Neuronal stem cell (in vitro differentiated cells): ENCODE data around the gene TRAF1.

Experiments used
- DNase-seq: peaks from one replicate; pipeline ENCODE4 v3.0.0-alpha.2; 2013; ENCODE audit warnings: low spot score
- H2AFZ ChIP-seq: one replicate; pipeline ENCODE4 v1.6.1; 2013; ENCODE audit warnings: mild to moderate bottlenecking, low read length, inconsistent platforms
- H2AK5ac ChIP-seq: 2 replicates; pipeline ENCODE4 v1.6.1; 2013; ENCODE audit warnings: low read depth, mild to moderate bottlenecking, inconsistent platforms, low read length, moderate library complexity, mixed read lengths
- H2BK120ac ChIP-seq: 2 replicates; pipeline ENCODE4 v1.6.1; 2013; ENCODE audit warnings: low read depth, mild to moderate bottlenecking, inconsistent platforms, low read length, moderate library complexity, mixed read lengths
- H2BK12ac ChIP-seq: one replicate; pipeline ENCODE4 v1.6.1; 2013; ENCODE audit warnings: low read length, inconsistent platforms
- H2BK15ac ChIP-seq: 2 replicates; pipeline ENCODE4 v1.6.1; 2013; ENCODE audit warnings: mild to moderate bottlenecking, low read length, inconsistent platforms, mixed read lengths
- H2BK5ac ChIP-seq: one replicate; pipeline ENCODE4 v1.6.1; 2013; ENCODE audit warnings: inconsistent platforms, mild to moderate bottlenecking, low read length, moderate library complexity
- H3K14ac ChIP-seq: one replicate; pipeline ENCODE4 v1.6.1; 2013; ENCODE audit warnings: low read length, inconsistent platforms
- H3K18ac ChIP-seq: 2 replicates; pipeline ENCODE4 v1.6.1; 2013; ENCODE audit warnings: low read length, inconsistent platforms
- H3K23ac ChIP-seq: 2 replicates; pipeline ENCODE4 v1.6.1; 2013; ENCODE audit warnings: low read depth, mild to moderate bottlenecking, mixed read lengths, low read length, inconsistent platforms; ENCODE audit not compliant: poor library complexity
- H3K27ac ChIP-seq: replicated peaks from 3 replicates; pipeline ENCODE4 v1.5.1; 2013; ENCODE audit warnings: low read length, inconsistent platforms
- H3K27me3 ChIP-seq, 3 experiments: 2 replicates each; pipeline ENCODE4 v1.6.1; 2013; ENCODE audit warnings: low read length in 3 of 3, mild to moderate bottlenecking in 2 of 3, inconsistent platforms in 1 of 3, low read depth in 1 of 3, mixed read lengths in 1 of 3, moderate library complexity in 1 of 3; ENCODE audit not compliant: control insufficient read depth in 3 of 3, insufficient read depth in 3 of 3
- H3K36me3 ChIP-seq, 2 donors: replicated peaks in 1 of 2; 2 replicates each; pipeline ENCODE4 v1.6.1; 2013; ENCODE audit warnings: low read length in 2 of 2; ENCODE audit not compliant: control insufficient read depth in 2 of 2, insufficient read depth in 2 of 2
- H3K4ac ChIP-seq: 2 replicates; pipeline ENCODE4 v1.6.1; 2013; ENCODE audit warnings: inconsistent platforms, mild to moderate bottlenecking, low read length, moderate library complexity
- H3K4me1 ChIP-seq, 2 donors: 1 replicate in 1 of 2; 2 replicates in 1 of 2; pipeline ENCODE4 v1.6.1; 2013; ENCODE audit warnings: low read length in 2 of 2, low read depth in 1 of 2; ENCODE audit not compliant: control insufficient read depth in 2 of 2, insufficient read depth in 1 of 2
- H3K4me2 ChIP-seq: one replicate; pipeline ENCODE4 v1.6.1; 2013; ENCODE audit warnings: mild to moderate bottlenecking, low read length, inconsistent platforms; ENCODE audit not compliant: insufficient read depth, poor library complexity, severe bottlenecking
- H3K4me3 ChIP-seq, 2 donors: 2 replicates each; pipeline ENCODE4 v1.5.1; 2013; ENCODE audit warnings: low read length in 2 of 2, mild to moderate bottlenecking in 2 of 2, inconsistent platforms in 1 of 2, moderate library complexity in 1 of 2
- H3K79me1 ChIP-seq: one replicate; pipeline ENCODE4 v1.6.1; 2013; ENCODE audit warnings: low read depth, mild to moderate bottlenecking, inconsistent platforms, low read length, moderate library complexity
- H3K9ac ChIP-seq: one replicate; pipeline ENCODE4 v1.6.1; 2013; ENCODE audit warnings: mild to moderate bottlenecking, low read depth, low read length, inconsistent platforms; ENCODE audit not compliant: poor library complexity
- H3K9me3 ChIP-seq, 2 donors: replicated peaks in 1 of 2; 2 replicates each; pipeline versions ENCODE3 to v1.6.1; 2013; ENCODE audit warnings: low read length in 2 of 2, mild to moderate bottlenecking in 2 of 2, inconsistent platforms in 1 of 2, low read depth in 1 of 2, mixed read lengths in 1 of 2, moderate library complexity in 1 of 2; ENCODE audit not compliant: control insufficient read depth in 2 of 2, insufficient read depth in 1 of 2
- H4K8ac ChIP-seq: one replicate; pipeline ENCODE4 v1.6.1; 2013; ENCODE audit warnings: low read depth, mild to moderate bottlenecking, inconsistent platforms, low read length, moderate library complexity
- H4K91ac ChIP-seq: one replicate; pipeline ENCODE4 v1.6.1; 2013; ENCODE audit warnings: low read length, low read depth, mild to moderate bottlenecking, inconsistent platforms; ENCODE audit not compliant: poor library complexity
- WGBS, 2 donors: extraction: QIAGEN DNeasy Blood & Tissue Kit; methylation state at CpG; one replicate each; pipeline ENCODE4 v1.1.7; 2013; ENCODE audit warnings: missing lambda C conversion rate in 2 of 2, mixed read lengths in 1 of 2; ENCODE audit not compliant: insufficient read length in 2 of 2, insufficient replicate concordance in 1 of 2; ENCODE audit errors: extremely low coverage in 2 of 2; 5-methylcytosine and 5-hydroxymethylcytosine counted together

The TRAF1 gene

DNA sequence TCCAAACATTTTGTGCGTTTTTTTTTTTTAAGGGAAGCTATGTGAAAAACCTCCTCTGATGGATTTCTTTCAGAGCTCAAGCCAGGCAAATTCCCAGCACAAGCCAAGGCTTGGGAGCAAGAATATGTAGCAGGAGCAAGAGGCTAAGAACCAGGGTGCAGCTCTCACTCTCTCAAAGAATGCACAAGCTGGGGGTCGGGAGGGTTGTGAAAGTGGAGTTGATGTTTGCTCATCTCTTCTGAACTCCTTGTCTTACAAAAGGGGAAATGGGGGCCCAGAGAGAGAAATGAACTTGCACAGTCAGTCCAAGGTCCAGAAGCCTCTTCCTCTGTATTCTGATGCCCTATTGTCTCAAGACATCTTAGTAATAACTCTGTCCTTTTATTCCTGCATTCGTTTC lies 7.7 kb upstream of the TRAF1 start:
- Histone ChIP-seq H3K27me3 (peaks cover 0 to 5% (median 0%) of the 10 kb centered on the region in 3 experiments), H3K36me3 (no peaks in the 10 kb centered on the region), H2BK12ac (no peak overlapping the region), H3K14ac (no peak overlapping the region), H2AK5ac (no peak overlapping the region), H3K23ac (no peak overlapping the region), H3K4me2 (no peak overlapping the region), H3K18ac (no peak overlapping the region), H2AFZ (no peak overlapping the region), H3K4me1 (peaks cover 0 to 3% of the 10 kb centered on the region in 2 donors), H3K9ac (no peak overlapping the region), H2BK15ac (no peak overlapping the region), H3K27ac (no peak overlapping the region), H3K4me3 (no peak overlapping the region), H4K8ac (no peak overlapping the region), H2BK5ac (no peak overlapping the region), H4K91ac (no peak overlapping the region), H3K9me3 (peaks cover 0 to 4% of the 10 kb centered on the region in 2 donors), H3K4ac (no peak overlapping the region), H3K79me1 (peaks cover 2% of the 10 kb centered on the region), H2BK120ac (no peak overlapping the region)
- DNase-seq = no peak
- no CpG with 5 or more reads among the region's 3 CpGs for WGBS, 2 donors

DNA sequence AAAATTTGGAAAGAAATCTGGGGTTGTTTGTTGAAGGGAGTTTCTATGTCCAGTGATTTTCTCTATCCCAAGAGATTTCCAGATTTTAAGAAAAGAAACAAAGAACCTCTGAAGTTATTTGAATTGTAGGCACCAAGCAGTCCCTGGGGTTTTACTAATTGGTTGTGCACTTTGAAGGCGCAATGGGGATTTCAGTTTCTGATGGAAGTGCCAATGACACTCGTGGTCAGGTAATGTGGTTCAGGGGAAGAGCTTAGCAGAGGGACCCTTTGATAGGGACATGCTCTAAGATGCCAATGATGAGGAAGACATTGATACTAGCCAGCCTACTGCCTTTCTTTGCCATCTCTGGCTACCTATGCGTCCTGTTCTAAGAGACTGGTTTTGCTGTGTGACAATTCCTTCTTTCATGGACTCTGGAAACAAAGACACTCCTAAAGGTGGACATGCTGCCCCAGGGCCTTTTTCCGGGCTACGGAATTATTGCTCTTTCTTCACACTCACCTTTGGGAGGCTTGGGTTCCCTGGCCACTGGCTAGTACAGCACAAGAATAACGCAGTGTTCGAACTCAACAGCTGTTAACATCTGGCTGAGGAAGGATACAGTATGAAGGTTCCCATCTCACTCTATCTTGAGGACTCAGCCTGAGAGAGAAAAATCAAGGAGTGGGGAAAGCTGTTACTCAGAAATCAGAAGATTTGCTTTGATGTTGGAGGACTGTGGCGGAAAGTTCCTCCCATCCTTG lies 6.9 kb upstream of the TRAF1 start:
- Histone ChIP-seq H3K14ac (no peak overlapping the region), H3K79me1 (peaks cover 2% of the 10 kb centered on the region), H3K36me3 (no peaks in the 10 kb centered on the region), H3K9ac (no peak overlapping the region), H2BK15ac (no peak overlapping the region), H2AFZ (no peak overlapping the region), H3K4me3 (peak overlapping the region in 1 of 2 donors; percentile 1), H3K4ac (no peak overlapping the region), H3K18ac (no peak overlapping the region), H3K9me3 (peaks cover 0 to 4% of the 10 kb centered on the region in 2 donors), H2BK12ac (no peak overlapping the region), H3K27ac (no peak overlapping the region), H2AK5ac (no peak overlapping the region), H4K8ac (no peak overlapping the region), H4K91ac (no peak overlapping the region), H2BK5ac (no peak overlapping the region), H3K23ac (no peak overlapping the region), H2BK120ac (no peak overlapping the region), H3K4me2 (no peak overlapping the region), H3K27me3 (peaks cover 0 to 10% (median 0%) of the 10 kb centered on the region in 3 experiments), H3K4me1 (peaks cover 0 to 5% of the 10 kb centered on the region in 2 donors)
- DNase-seq = no peak
- no CpG with 5 or more reads among the region's 8 CpGs for WGBS, 2 donors

DNA sequence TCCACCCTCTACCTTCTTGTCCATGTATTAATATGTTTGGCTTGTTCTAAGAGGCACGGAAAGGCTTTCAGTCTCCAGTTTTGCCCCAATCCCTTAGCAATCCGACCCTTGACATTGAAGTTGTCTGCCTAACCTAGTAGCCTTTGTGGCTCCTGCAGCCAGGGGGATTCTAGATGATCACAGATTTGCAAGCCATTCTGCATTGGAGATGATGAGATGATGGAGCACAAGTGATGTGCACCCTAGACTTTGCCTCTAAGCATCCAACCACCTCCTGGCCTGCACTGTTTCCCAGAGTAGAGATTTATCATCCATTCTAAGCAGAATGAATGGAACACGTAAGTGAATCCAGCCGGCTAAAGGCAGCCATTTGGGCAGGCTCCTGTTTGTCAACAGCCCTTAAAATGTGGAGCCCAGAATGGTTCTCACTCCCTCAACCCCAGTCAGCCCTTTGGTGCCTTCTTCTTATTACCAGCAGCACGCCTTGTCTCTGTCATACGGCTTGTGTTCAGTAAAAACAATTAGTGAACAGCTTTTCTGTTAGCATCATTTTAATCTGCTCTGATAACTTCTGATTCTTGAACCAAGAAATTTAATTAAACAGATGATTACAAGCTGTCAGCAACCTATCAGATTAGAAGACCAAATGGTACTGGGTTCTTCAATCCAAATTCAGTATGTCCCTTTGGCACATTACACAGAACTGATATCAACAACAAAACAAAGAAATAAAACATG lies 5.7 kb upstream of the TRAF1 start:
- no CpG with 5 or more reads among the region's 6 CpGs for WGBS, 2 donors
- H3K36me3 ChIP-seq = no peaks in the 10 kb centered on the region
- no peak overlapping the region for H2BK5ac ChIP-seq
- H3K4ac ChIP-seq = no peak overlapping the region
- no peak overlapping the region for H3K4me2 ChIP-seq
- H2AK5ac ChIP-seq = no peak overlapping the region
- no peak overlapping the region for H3K14ac ChIP-seq
- H2AFZ ChIP-seq = no peak overlapping the region
- no peak overlapping the region for H3K9ac ChIP-seq
- DNase-seq = no peak
- H2BK15ac ChIP-seq = no peak overlapping the region
- H3K4me1 ChIP-seq = peaks cover 0 to 7% of the 10 kb centered on the region in 2 donors
- no peak overlapping the region for H4K91ac ChIP-seq
- H2BK12ac ChIP-seq = no peak overlapping the region
- H3K27me3 ChIP-seq = peaks cover 0 to 19% (median 0%) of the 10 kb centered on the region in 3 experiments
- no peak overlapping the region for H3K18ac ChIP-seq
- no peak overlapping the region for H4K8ac ChIP-seq
- H3K4me3 ChIP-seq = no peak overlapping the region
- peaks cover 0 to 4% of the 10 kb centered on the region in 2 donors for H3K9me3 ChIP-seq
- no peak overlapping the region for H2BK120ac ChIP-seq
- H3K23ac ChIP-seq = no peak overlapping the region
- H3K27ac ChIP-seq = no peak overlapping the region
- H3K79me1 ChIP-seq = peaks cover 2% of the 10 kb centered on the region
